ENCODE measurements around the gene MYH14. TPM values are rescaled to one million over a fixed set of nuclear protein-coding genes. Genes with fewer than 3 reads are reported as not detected.
"Not testable (repeated sequence)": the region's sequence is repeated elsewhere in the genome, so short reads cannot be mapped to it uniquely, and the experiment has no call there.

Gene MYH14
- total RNA-seq, 1 donor from 2014 or later = 121 TPM

DNA sequence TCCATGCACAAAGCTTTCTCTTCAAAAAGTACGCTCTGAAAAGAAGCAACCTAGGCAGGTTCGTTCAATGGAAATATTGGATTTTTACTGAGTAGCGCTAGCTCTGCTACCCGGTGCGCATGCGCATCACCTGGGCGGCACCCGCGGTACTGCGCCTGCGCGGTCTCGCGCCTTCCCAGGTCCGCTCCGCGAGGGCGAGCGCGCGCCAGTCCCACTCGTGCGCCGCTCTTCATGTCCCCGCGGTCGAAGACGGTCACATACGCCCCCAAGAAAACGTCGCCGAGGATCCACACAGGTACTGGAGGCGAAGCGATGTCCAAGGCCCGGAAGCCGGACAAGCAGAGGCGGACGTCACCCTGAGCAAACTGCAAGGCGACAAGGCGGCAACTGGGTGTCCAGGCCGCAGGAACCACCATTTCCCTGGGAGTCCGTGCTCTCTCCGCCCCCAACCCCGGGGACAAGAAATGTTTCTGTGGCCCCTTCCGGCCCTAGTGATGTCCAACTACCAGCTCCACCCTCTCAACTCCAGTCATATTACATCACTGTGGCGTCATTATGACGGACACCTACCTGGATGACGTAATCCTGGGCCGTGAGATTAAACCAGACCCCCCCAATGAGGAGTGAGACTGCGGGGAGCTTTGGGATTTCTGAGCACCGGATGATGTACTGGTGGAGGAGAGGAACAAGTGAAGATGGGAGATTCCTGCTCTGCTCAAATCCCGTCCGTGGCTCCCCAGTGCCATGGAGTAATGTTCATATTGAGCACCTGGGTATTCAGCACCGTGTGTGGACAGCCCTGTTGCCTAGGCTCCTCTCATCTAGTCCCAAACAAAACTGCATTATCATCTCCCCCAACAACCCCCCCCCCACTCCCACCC, 130.6 kb downstream of the MYH14 start:
- intact Hi-C loops (cut with DNase I) = no loop called here
- ATAC-seq (ENCODE audit: poor library complexity) (peak; percentile 41), DNase-seq (peak; percentile 87)

DNA sequence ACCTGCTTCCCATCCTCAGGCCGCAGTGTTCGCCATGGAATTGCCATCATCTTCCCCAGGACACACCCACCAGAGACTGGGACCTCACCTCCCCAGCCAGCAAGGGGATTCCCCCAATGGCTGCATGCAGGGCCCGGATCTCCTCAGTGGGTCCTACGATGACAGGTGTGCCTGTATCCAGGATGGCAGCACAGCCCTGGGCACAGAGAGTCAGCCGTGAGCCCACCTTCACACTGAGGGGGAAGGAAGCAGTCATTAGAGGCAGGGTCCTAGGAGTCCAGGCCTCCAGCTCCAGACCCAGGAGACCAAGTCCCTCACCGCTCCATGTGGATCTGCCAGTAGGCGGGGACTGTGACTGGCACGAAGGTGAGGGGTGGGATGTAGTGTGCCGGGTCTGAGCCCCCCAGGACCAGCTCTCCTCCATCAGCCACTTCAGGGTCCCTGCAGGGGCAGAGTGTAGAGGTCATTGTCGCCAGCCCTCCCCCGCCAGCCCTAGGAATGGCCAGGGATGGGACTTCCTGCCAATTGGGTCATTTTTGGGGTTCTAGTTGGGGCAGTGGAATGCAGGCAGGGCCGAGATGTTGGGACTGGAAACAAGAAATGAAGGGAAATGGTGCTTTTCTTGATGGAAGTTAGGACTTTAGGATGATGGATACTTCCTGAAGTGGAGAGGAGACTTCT, 131.5 kb downstream of the MYH14 start:
- intact Hi-C loops (cut with DNase I) = no loop called here
- no peak for DNase-seq
- ATAC-seq (ENCODE audit: poor library complexity) = no peak

GRCh38 chr19:50337031-50337430, 133.6 kb downstream of the MYH14 start:
- ATAC-seq (ENCODE audit: poor library complexity); DNase-seq; intact Hi-C loops (cut with DNase I): not testable (repeated sequence)

GRCh38 chr19:50340331-50340730, 136.9 kb downstream of the MYH14 start:
- intact Hi-C loops (cut with DNase I) = no loop called here
- no peak for ATAC-seq (ENCODE audit: poor library complexity)
- no peak for DNase-seq

DNA sequence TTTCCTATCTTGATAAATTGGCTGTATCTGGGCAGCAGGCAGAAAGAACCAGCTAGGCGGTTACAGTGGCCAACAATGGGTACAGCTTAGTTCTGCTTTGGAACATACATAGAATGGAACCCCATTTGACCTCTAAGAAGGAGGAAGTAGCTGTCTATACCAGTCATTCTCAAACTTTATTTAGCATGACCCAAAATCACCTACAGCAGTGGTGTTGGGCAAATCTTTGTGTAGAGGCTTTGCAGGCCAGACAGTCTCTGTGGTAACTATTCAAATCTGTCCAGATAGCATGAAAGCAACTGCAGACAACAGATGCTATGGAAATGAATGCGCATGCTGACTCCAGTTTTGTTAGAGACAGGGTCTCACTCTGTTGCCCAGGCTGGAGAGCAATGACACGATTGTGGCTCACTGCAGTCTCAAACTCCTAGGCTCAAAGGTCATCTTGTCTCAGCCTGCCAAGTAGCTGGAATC, 137.7 kb downstream of the MYH14 start:
- intact Hi-C loops (cut with DNase I) = no loop called here
- DNase-seq (no peak), ATAC-seq (ENCODE audit: poor library complexity) (peak; percentile 60)

GRCh38 chr19:50344661-50345318, 141.4 kb downstream of the MYH14 start:
- intact Hi-C loops (cut with DNase I) = no loop called here
- no peak for ATAC-seq (ENCODE audit: poor library complexity)
- no peak for DNase-seq

GRCh38 chr19:50347089-50347581, 143.7 kb downstream of the MYH14 start:
- intact Hi-C loops (cut with DNase I); ATAC-seq (ENCODE audit: poor library complexity); DNase-seq: not testable (repeated sequence)

- ATAC-seq (ENCODE audit: poor library complexity) = no peak
- intact Hi-C loops (cut with DNase I) = no loop called here
- DNase-seq = no peak
Observed at GRCh38 chr19:50349277-50350057, 146.0 kb downstream of the MYH14 start.

GRCh38 chr19:50352242-50352641, 148.8 kb downstream of the MYH14 start:
- intact Hi-C loops (cut with DNase I) = no loop called here
- DNase-seq (no peak), ATAC-seq (ENCODE audit: poor library complexity) (no peak)

DNA sequence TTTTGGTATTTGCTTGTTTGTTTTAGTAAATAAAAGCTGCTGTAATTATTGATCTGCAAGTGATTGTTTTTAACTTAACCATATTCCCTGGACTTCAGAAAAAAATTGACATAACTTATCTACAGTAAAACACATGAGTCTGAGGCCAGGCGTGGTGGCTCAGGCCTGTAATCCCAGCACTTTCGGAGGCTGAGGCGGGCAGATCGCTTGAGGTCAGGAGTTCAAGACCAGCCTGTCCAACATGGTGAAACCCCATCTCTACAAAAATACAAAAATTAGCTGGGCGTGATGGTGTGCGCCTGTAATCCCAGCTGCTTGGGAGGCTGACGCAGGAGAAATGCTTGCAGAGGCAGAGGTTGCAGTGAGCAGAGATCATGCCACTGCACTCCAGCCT, 150.1 kb downstream of the MYH14 start:
- intact Hi-C loops (cut with DNase I); ATAC-seq (ENCODE audit: poor library complexity); DNase-seq: not testable (repeated sequence)

DNA sequence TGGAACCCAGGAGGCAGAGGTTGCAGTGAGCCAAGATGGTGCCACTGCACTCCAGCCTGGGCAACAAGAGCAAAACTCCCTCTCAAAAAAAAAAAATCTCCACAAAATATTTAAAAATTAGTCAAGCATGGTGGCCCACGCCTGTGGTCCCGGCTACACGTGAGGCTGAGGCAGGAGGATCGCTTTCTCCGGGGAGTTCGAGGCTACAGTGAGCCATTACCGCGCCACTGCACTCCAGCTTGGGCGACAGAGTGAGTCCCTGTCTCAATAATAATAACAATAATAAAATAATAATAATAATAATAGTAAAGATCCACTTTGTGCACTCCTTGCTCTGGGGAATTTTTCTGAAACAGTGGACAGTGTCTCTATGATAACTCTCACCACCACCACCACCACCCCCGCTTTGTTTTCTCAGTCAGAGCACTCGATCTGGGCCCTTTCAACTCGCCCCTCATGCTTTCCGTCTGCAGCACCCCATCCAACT, 153.3 kb downstream of the MYH14 start:
- ATAC-seq (ENCODE audit: poor library complexity) (no peak), DNase-seq (no peak)
- intact Hi-C loops (cut with DNase I) = no loop called here

DNA sequence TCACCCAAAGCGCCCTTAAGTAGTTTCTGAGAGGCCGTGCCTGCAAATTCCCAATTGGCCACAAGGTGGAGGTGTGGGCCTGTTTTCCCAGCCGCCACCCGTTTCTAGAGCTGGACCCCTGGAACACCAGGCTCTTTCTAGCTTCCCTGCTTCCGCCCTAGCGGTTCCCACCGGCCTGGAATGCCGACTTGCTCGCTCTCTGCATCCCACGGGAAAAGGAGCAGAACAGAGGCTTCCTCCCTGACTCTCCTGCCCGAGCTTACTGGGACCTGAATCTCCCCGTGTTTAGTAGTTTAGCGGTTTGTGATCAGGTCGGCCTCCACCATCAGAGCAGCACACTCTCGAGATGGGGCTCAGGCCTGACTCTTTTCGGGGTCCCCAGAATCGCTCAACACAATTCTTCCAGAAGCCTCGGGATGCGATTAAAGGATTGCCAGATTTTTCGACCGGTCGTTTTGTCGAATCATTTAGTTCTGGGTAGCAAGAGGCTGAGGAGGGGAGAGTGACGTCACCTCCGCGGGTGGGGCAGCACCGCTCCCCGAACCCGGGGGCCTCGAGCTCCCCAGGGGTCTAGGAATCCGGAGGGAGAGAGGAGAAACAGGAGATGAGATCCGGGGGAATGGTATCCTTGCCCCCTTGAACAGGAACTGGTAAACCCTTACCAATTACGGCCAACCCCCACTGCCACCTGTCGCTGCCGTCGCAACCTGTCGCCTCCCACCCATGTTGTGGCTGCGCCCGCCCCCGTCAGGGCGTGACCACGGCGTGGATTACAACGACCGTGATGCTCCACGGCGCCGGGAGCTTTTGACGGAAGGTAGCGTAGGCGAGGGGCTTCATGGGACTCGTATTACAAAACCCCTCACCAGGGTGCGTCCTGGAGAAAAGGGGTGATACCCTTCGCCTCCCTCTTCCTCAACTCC, 154.0 kb downstream of the MYH14 start:
- DNase-seq (peak; percentile 87), ATAC-seq (ENCODE audit: poor library complexity) (peak; percentile 87)
- intact Hi-C loops (cut with DNase I) = no loop called here

- DNase-seq = peak; percentile 84
- peak; percentile 77 for ATAC-seq (ENCODE audit: poor library complexity)
- intact Hi-C loops (cut with DNase I) = no loop called here
Observed at GRCh38 chr19:50358483-50359327, 155.3 kb downstream of the MYH14 start.

- DNase-seq (no peak), ATAC-seq (ENCODE audit: poor library complexity) (no peak)
- intact Hi-C loops (cut with DNase I) = no loop called here
Observed at GRCh38 chr19:50359328-50359818, 156.0 kb downstream of the MYH14 start.

All from Right ventricle myocardium superior (tissue), 1 donor.